ENCODE data around the gene RALGPS1. TPM values are rescaled to one million over a fixed set of nuclear protein-coding genes. Genes with fewer than 3 reads are reported as not detected.

Gene RALGPS1
- polyA plus RNA-seq, 2 of the 4 experiments (the other 2 are of a cell fraction), result 5.0 to 7.9 TPM

- TF ChIP-seq HMGXB4 (CRISPR knock-in tag; IDR thresholded peaks at IDR 0.05; ENCODE audit: borderline replicate concordance), result no peak
These were observed 136.0 kb downstream of the RALGPS1 start (continued) for GRCh38 chr9:127050591-127051001.

- Histone ChIP-seq H3K4me3 (no peak overlapping the region), H3K9me3 (no peaks in the 10 kb centered on the region), H3K4me1 (peaks cover 6% of the 10 kb centered on the region; the same call in 2 of the 3 replicates), H3K4me2 (no peak overlapping the region), H3K27ac (no peak overlapping the region)
- FAIRE-seq, result no peak
- ChIA-PET CTCF (interaction anchor here (1.0 kb wide), 1 partner anchor 111 kb away, joined by 4 read pairs; no protein-coding TSS in a partner anchor), POLR2A (no interaction called here)
- TF ChIP-seq, protein P1, sequence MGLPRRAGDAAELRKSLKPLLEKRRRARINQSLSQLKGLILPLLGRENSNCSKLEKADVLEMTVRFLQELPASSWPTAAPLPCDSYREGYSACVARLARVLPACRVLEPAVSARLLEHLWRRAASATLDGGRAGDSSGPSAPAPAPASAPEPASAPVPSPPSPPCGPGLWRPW (IDR thresholded peaks at IDR 0.05), result no peak
- TF ChIP-seq MYC (IDR thresholded peaks at IDR 0.05; ENCODE audit: borderline replicate concordance, low read length) (no peak), JUN (IDR thresholded peaks at IDR 0.05) (no peak), MAFK (IDR thresholded peaks at IDR 0.05; ENCODE audit: partially characterized antibody) (no peak), RARB (CRISPR knock-in tag; IDR thresholded peaks at IDR 0.05) (no peak), PHF8 (IDR thresholded peaks at IDR 0.05; ENCODE audit: borderline replicate concordance, low read depth) (no peak), HOXA7 (CRISPR knock-in tag; IDR thresholded peaks at IDR 0.05) (no peak), RFX5 (IDR thresholded peaks at IDR 0.05) (no peak)
- DNase-seq (ENCODE audit: low read depth in 1 of 2, low spot score in 1 of 2), result no peak
- no peak for ATAC-seq
- WGBS (ENCODE audit: missing lambda C conversion rate), result 79% methylated on average over 8 of the region's 8 CpGs
These were observed 137.5 kb downstream of the RALGPS1 start for GRCh38 chr9:127051881-127052595.

- ATAC-seq (no peak), DNase-seq (ENCODE audit: low read depth in 1 of 2, low spot score in 1 of 2) (no peak), FAIRE-seq (no peak)
- Histone ChIP-seq H3K9me3 (no peaks in the 10 kb centered on the region), H3K4me3 (no peak overlapping the region), H3K4me1 (peaks cover 6% of the 10 kb centered on the region; the same call in 2 of the 3 replicates), H3K4me2 (no peak overlapping the region), H3K27ac (no peak overlapping the region)
- no peak for TF ChIP-seq ZC3H11A (IDR thresholded peaks at IDR 0.05)
- TF ChIP-seq NPAS2 (CRISPR knock-in tag; IDR thresholded peaks at IDR 0.05; ENCODE audit: borderline replicate concordance), result no peak
- ChIA-PET POLR2A (no interaction called here), CTCF (no interaction called here)
- 87% methylated on average over 14 of the region's 14 CpGs for WGBS (ENCODE audit: missing lambda C conversion rate)
These were observed 138.7 kb downstream of the RALGPS1 start for GRCh38 chr9:127053057-127053821.

DNA sequence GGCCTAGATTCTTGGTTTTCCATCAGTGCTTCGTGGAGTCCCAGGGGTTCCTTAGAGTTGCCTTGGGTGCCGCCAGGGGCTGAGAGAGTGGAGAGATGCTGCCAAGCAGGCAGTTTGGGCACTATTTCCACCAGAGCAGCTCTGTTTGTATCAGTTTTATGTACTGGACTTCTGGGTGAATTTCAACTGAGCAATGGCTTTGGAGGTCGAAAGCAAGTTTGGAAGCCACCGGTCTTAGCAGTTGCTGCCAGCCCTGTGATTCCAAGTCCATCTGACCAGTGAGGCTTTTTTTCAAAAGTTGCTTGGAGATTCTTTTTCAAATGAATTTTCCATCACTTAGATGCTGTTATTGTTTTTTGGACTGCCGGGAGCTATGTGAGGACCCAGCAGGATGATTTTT is 139.4 kb downstream of the RALGPS1 start:
- Histone ChIP-seq H3K4me1 (peaks cover 4% of the 10 kb centered on the region; the same call in 2 of the 3 replicates), H3K27ac (no peak overlapping the region), H3K4me2 (no peak overlapping the region), H3K9me3 (no peaks in the 10 kb centered on the region), H3K4me3 (no peak overlapping the region)
- FAIRE-seq, result no peak
- TF ChIP-seq NR3C1 (IDR thresholded peaks at IDR 0.05), result no peak
- no peak for TF ChIP-seq JUN (IDR thresholded peaks at IDR 0.05)
- TF ChIP-seq ZFP36 (IDR thresholded peaks at IDR 0.05; ENCODE audit: borderline replicate concordance, partially characterized antibody), result no peak
- no peak for TF ChIP-seq NPAS2 (CRISPR knock-in tag; IDR thresholded peaks at IDR 0.05; ENCODE audit: borderline replicate concordance)
- TF ChIP-seq EHF (CRISPR knock-in tag; IDR thresholded peaks at IDR 0.05), result no peak
- no peak for TF ChIP-seq ZNF302 (CRISPR knock-in tag; IDR thresholded peaks at IDR 0.05)
- no peak for TF ChIP-seq RARB (CRISPR knock-in tag; IDR thresholded peaks at IDR 0.05)
- no peak for TF ChIP-seq HMGXB4 (CRISPR knock-in tag; IDR thresholded peaks at IDR 0.05; ENCODE audit: borderline replicate concordance)
- no peak for DNase-seq (ENCODE audit: low read depth in 1 of 2, low spot score in 1 of 2)
- ChIA-PET CTCF (no interaction called here), POLR2A (no interaction called here)
- ATAC-seq, result no peak
- 84% methylated on average over 5 of the region's 5 CpGs for WGBS (ENCODE audit: missing lambda C conversion rate)

Data from A549 (cell line).